GM12878 (cell line): ENCODE measurements around the gene LBHD1. TPM values are rescaled to one million over a fixed set of nuclear protein-coding genes. Genes with fewer than 3 reads are reported as not detected.

Experiments
- ATAC-seq: fragments of 200-7000 bp; cut with Tn5 transposase; 3 replicates; pipeline ENCODE4 v1.9.1; 2020; ENCODE audit warnings: mild to moderate bottlenecking, moderate library complexity
- BruUV-seq: library from RNA; stranded (reverse); fragments of 400-500 nt; replicated peaks from 2 replicates; lab custom pipeline; 2021; lab: Mats Ljungman, UMichigan
- CTCF ChIA-PET: fragments of 300-600 bp; sonication (Branson Sonifier 250); formaldehyde crosslinking; extraction: SDS; loops from one replicate; lab custom pipeline; 2021; ENCODE audit warnings: inconsistent platforms; lab: Yijun Ruan, JAX
- POLR2A ChIA-PET: fragments of 350-600 bp; formaldehyde crosslinking; extraction: SDS; loops from one replicate; lab custom pipeline; 2021; ENCODE audit warnings: inconsistent platforms; lab: Charles Lee
- RAD21 ChIA-PET: fragments of 300-600 bp; sonication (Branson Sonifier 250); formaldehyde crosslinking; loops from one replicate; lab custom pipeline; 2023; ENCODE audit warnings: antibody characterized with exemption; ENCODE audit not compliant: unreplicated experiment; lab: Charles Lee
- SMC1A ChIA-PET: fragments of 300-600 bp; sonication (Branson Sonifier 250); formaldehyde crosslinking; loops from one replicate; lab custom pipeline; 2023; ENCODE audit not compliant: unreplicated experiment, uncharacterized antibody; lab: Charles Lee
- DNase-seq: peaks from one replicate; pipeline ENCODE4 v3.0.0-alpha.2; 2011; ENCODE audit warnings: low read depth, low spot score
- FAIRE-seq: peaks from 3 replicates; lab custom pipeline; 2011; peaks lifted over from hg19 to GRCh38; lab: Jason Lieb, UNC
- H2AFZ ChIP-seq: 2 replicates; pipeline ENCODE4 v1.6.0; 2011; ENCODE audit warnings: low read depth, low read length, control low read depth; ENCODE audit not compliant: control insufficient read depth
- H3K27ac ChIP-seq: 2 replicates; pipeline ENCODE4 v1.5.1; 2011; ENCODE audit warnings: control low read depth; ENCODE audit not compliant: control insufficient read depth, insufficient read depth
- H3K27me3 ChIP-seq, 2 experiments: replicated peaks in 1 of 2; 2 replicates each; pipeline versions ENCODE4 v1.6.0 to v1.6.1; 2011; ENCODE audit warnings: low read length in 1 of 2; ENCODE audit not compliant: control insufficient read depth in 2 of 2, insufficient read depth in 2 of 2
- H3K36me3 ChIP-seq, 2 experiments: 2 replicates each; pipeline ENCODE4 v1.5.1; 2011; ENCODE audit warnings: low read length in 1 of 2; ENCODE audit not compliant: control insufficient read depth in 2 of 2, insufficient read depth in 2 of 2
- H3K4me1 ChIP-seq: 2 replicates; pipeline ENCODE4 v1.6.1; 2011; ENCODE audit warnings: mild to moderate bottlenecking, low read length, moderate library complexity, mixed read lengths; ENCODE audit not compliant: control insufficient read depth, insufficient read depth
- H3K4me2 ChIP-seq: 2 replicates; pipeline ENCODE4 v1.6.0; 2011; ENCODE audit warnings: control low read depth; ENCODE audit not compliant: control insufficient read depth, insufficient read depth
- H3K4me3 ChIP-seq: fragments of 200-600 bp; sonication (generic); 2 replicates; pipeline ENCODE4 v1.5.1; 2016
- H3K79me2 ChIP-seq: 2 replicates; pipeline ENCODE4 v1.6.0; 2011; ENCODE audit warnings: low read length; ENCODE audit not compliant: control insufficient read depth, insufficient read depth
- H3K9ac ChIP-seq: 2 replicates; pipeline ENCODE4 v1.8.0; 2011; ENCODE audit warnings: low read length, control low read depth, mixed read lengths; ENCODE audit not compliant: control insufficient read depth, insufficient read depth
- H3K9me3 ChIP-seq: replicated peaks from 3 replicates; pipeline ENCODE4 v1.5.1; 2011; ENCODE audit warnings: mild to moderate bottlenecking, low read length; ENCODE audit not compliant: control insufficient read depth, insufficient read depth
- H4K20me1 ChIP-seq: 2 replicates; pipeline ENCODE4 v1.6.0; 2011; ENCODE audit not compliant: control insufficient read depth, insufficient read depth
- BACH1 ChIP-seq: fragments of 450-650 bp; IDR thresholded peaks from 2 replicates; pipeline ENCODE4 v1.6.1; 2017; ENCODE audit warnings: mild to moderate bottlenecking, borderline replicate concordance
- CEBPB ChIP-seq, 2 experiments: fragments of 150-350 bp in 1 of 2; IDR thresholded peaks; 2 replicates each; pipeline ENCODE4 v1.6.1; 2012 to 2014; ENCODE audit warnings: low read depth in 2 of 2, low read length in 2 of 2, borderline replicate concordance in 1 of 2, inconsistent platforms in 1 of 2
- CREB1 ChIP-seq: IDR thresholded peaks from 2 replicates; pipeline ENCODE4 v1.6.1; 2012; ENCODE audit warnings: low read depth, mild to moderate bottlenecking, inconsistent platforms
- ESRRA ChIP-seq: IDR thresholded peaks from 2 replicates; pipeline ENCODE4 v1.6.1; 2012; ENCODE audit warnings: mild to moderate bottlenecking, low read length, improper control_type of control experiment
- IKZF1 ChIP-seq: fragments of 450-650 bp; conservative IDR thresholded peaks from 2 replicates; pipeline ENCODE4 v1.6.1; 2017; ENCODE audit warnings: antibody characterized with exemption, mild to moderate bottlenecking
- IKZF2 ChIP-seq, 2 experiments: fragments of 450-650 bp; IDR thresholded peaks; 2 replicates each; pipeline ENCODE4 v1.6.1; 2017; ENCODE audit warnings: mild to moderate bottlenecking in 2 of 2, moderate library complexity in 2 of 2
- MAX ChIP-seq: IDR thresholded peaks from 2 replicates; pipeline ENCODE4 v1.6.1; 2012; ENCODE audit warnings: low read depth, low read length, improper control_type of control experiment
- MXI1 ChIP-seq: fragments of 150-350 bp; IDR thresholded peaks from 2 replicates; pipeline ENCODE4 v1.6.1; 2011; ENCODE audit warnings: low read depth, mild to moderate bottlenecking, inconsistent platforms, low read length, improper control_type of control experiment
- MYC ChIP-seq: IDR thresholded peaks from 2 replicates; pipeline ENCODE4 v1.6.1; 2011; ENCODE audit warnings: mild to moderate bottlenecking, low read length, moderate library complexity, inconsistent platforms; ENCODE audit not compliant: insufficient read depth, insufficient replicate concordance, insufficient read length, severe bottlenecking
- NRF1 ChIP-seq: conservative IDR thresholded peaks from 2 replicates; pipeline ENCODE4 v1.6.1; 2011; ENCODE audit warnings: mild to moderate bottlenecking, low read depth, low read length, improper control_type of control experiment
- TBL1XR1 ChIP-seq: IDR thresholded peaks from 2 replicates; pipeline ENCODE4 v1.6.1; 2012; ENCODE audit warnings: low read depth, low read length, improper control_type of control experiment
- TCF3 ChIP-seq: IDR thresholded peaks from 2 replicates; pipeline ENCODE4 v1.6.1; 2012; ENCODE audit warnings: low read depth, mild to moderate bottlenecking, low read length, borderline replicate concordance; ENCODE audit not compliant: insufficient read depth
- WRNIP1 ChIP-seq: IDR thresholded peaks from 2 replicates; pipeline ENCODE4 v1.6.1; 2011; ENCODE audit warnings: low read depth, low read length, improper control_type of control experiment, borderline replicate concordance
- ZNF207 ChIP-seq: fragments of 450-650 bp; IDR thresholded peaks from 2 replicates; pipeline ENCODE4 v1.6.1; 2014; ENCODE audit warnings: antibody characterized with exemption, mild to moderate bottlenecking, borderline replicate concordance
- ZSCAN29 ChIP-seq: fragments of 450-650 bp; IDR thresholded peaks from 2 replicates; pipeline ENCODE4 v1.6.1; 2017; ENCODE audit warnings: mild to moderate bottlenecking, moderate library complexity
- WGBS: methylation state at CpG from one replicate; pipeline ENCODE4 v1.1.6; 2016; ENCODE audit warnings: low lambda C conversion rate; ENCODE audit not compliant: insufficient replicate concordance, insufficient coverage; ENCODE audit errors: missing lambda C conversion rate; 5-methylcytosine and 5-hydroxymethylcytosine counted together
- in situ Hi-C: fragments of 300-500 bp; cut with MboI; formaldehyde crosslinking; loops from 9 replicates; pipeline ENCODE4 v1.14.3; 2018; ENCODE audit warnings: mixed read lengths
- intact Hi-C: fragments of 100-400 bp; cut with micrococcal nuclease; formaldehyde crosslinking; loops from one replicate; pipeline ENCODE4 v1.14.2; 2022; ENCODE audit not compliant: unreplicated experiment
- polyA plus RNA-seq, 11 experiments: library from polyadenylated mRNA; depleted of rRNA in 4 of 11; unstranded in 6 of 11; stranded (reverse) in 5 of 11; fragments of >200 nt; fragmentation: Nextera tagmentation in 4 of 11; fragmentation: Illumina TruSeq in 1 of 11; extraction: Ambion mirVana in 4 of 11; extraction: Trizol in 1 of 11; gene quantifications; 1 replicate in 1 of 11; 2 replicates in 10 of 11; pipeline versions ENCODE4 v1.2.1 to v1.2.3, GENCODE V29; 2011 to 2016; ENCODE audit warnings: inconsistent platforms in 2 of 11, missing spikeins in 2 of 11, low read depth in 1 of 11
- total RNA-seq, 4 experiments: library from RNA; depleted of rRNA in 3 of 4; stranded (reverse); fragments of >200 nt in 3 of 4; fragmentation: Illumina TruSeq in 1 of 4; extraction: Trizol in 1 of 4; gene quantifications; 2 replicates each; pipeline versions ENCODE4 v1.2.1 to v1.2.3, GENCODE V29; 2013 to 2021

The LBHD1 gene
- total and polyA plus RNA-seq, 10 of the 15 experiments (the other 5 are each of a cell fraction or from before 2014, with no cell fraction given) = 0.79 to 12.0 (median 7.6) TPM

- Histone ChIP-seq H3K27me3 (no peaks in the 10 kb centered on the region), H3K4me2 (no peak overlapping the region), H3K4me1 (peaks cover 11% of the 10 kb centered on the region), H4K20me1 (no peaks in the 10 kb centered on the region), H3K9ac (no peak overlapping the region), H3K36me3 (no peaks in the 10 kb centered on the region; a peak in 2 of 4 replicates), H2AFZ (no peak overlapping the region), H3K79me2 (peaks cover 16% of the 10 kb centered on the region), H3K27ac (no peak overlapping the region), H3K4me3 (no peak overlapping the region), H3K9me3 (no peaks in the 10 kb centered on the region)
- DNase-seq (no peak), FAIRE-seq (no peak), ATAC-seq (no peak)
- in situ Hi-C loops (no loop called here), intact Hi-C loops (no loop called here)
- no TSS peak for BruUV-seq
- POLR2A ChIA-PET = no interaction called here
- TF ChIP-seq BACH1 = no peak
- TF ChIP-seq TBL1XR1 = no peak
- no peak for TF ChIP-seq MXI1
- no peak for TF ChIP-seq NRF1
- no peak for TF ChIP-seq TCF3
- TF ChIP-seq IKZF2 (IDR thresholded peaks at IDR 0.05) = no peak
- no peak for TF ChIP-seq MAX
- no peak for TF ChIP-seq MYC
- TF ChIP-seq CEBPB (IDR thresholded peaks at IDR 0.05; ENCODE audit: borderline replicate concordance in 1 of 2, low read depth in 2 of 2, low read length in 2 of 2) = no peak
- TF ChIP-seq WRNIP1 = no peak
- TF ChIP-seq IKZF1 = no peak
- TF ChIP-seq ZSCAN29 = no peak
- TF ChIP-seq CREB1 = no peak
- no peak for TF ChIP-seq ESRRA
- TF ChIP-seq ZNF207 = no peak
- SMC1A ChIA-PET = no interaction called here
- RAD21 ChIA-PET = no interaction called here
- 65% methylated on average over 7 of the region's 7 CpGs for WGBS
- CTCF ChIA-PET = no interaction called here
These were observed 56.5 kb downstream of the LBHD1 start for GRCh38 chr11:62615521-62615920.
